ENCODE results near the gene PLPP4. TPM values are rescaled to one million over a fixed set of nuclear protein-coding genes. Genes with fewer than 3 reads are reported as not detected.

The PLPP4 gene
- total and polyA plus RNA-seq, 2 donors (not counting 1 experiment from before 2014, with no cell fraction given) = 0.22 to 1.2 TPM

DNA sequence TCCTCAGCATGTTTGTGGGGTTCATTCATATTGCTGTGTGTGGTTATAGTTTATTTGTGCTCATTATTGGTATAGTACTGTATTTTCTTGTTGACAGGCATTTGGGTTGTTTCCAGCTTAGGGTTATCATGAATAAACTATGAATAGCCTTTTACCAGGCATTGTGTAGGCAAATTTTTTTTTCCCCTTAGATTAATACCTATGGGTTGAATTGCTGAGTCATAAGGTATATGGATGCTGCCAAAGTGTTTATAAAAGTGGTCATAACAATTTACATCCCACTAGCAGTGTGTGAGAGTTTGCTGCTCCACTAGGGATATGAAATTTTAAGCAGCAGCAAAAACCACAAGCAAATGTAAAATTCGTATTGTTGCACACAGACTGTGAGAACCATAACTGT lies 175.0 kb downstream of the PLPP4 start:
- H3K9ac ChIP-seq (ENCODE audit: insufficient read depth, low read length) = no peak overlapping the region
- no peak overlapping the region for H3K4me3 ChIP-seq (replicated peaks in 1 of 4; ENCODE audit: control extremely low read depth in 1 of 4, insufficient read depth in 1 of 4, low read depth in 3 of 4, low read length in 4 of 4)
- H3K4me2 ChIP-seq (ENCODE audit: extremely low read depth, insufficient read depth, low read length) = no peak overlapping the region
- H3K4me1 ChIP-seq (ENCODE audit: control insufficient read depth, extremely low read depth, insufficient read depth, low read length) = no peaks in the 10 kb centered on the region
- no peaks in the 10 kb centered on the region for H3K9me3 ChIP-seq (ENCODE audit: control insufficient read depth, insufficient read depth, low read depth, low read length)
- H2AFZ ChIP-seq (ENCODE audit: low read length) = no peak overlapping the region
- DNase-seq (ENCODE audit: low read depth in 2 of 2) = peak in 1 of 2 donors; percentile 34
- no peak overlapping the region for H3K27ac ChIP-seq (ENCODE audit: insufficient read depth, low read length)
- no peak for TF ChIP-seq CTCF (conservative IDR thresholded peaks at IDR 0.05 in 1 of 2, IDR thresholded peaks at IDR 0.05 in 1 of 2; ENCODE audit: low read depth in 1 of 2, low read length in 2 of 2)
- no peak for TF ChIP-seq EZH2 (IDR thresholded peaks at IDR 0.05; ENCODE audit: low read length, missing control alignments)
- H3K79me2 ChIP-seq (ENCODE audit: control insufficient read depth, insufficient read depth, low read length) = no peaks in the 10 kb centered on the region
- H4K20me1 ChIP-seq (ENCODE audit: control insufficient read depth, extremely low read depth, insufficient read depth, low read length) = no peaks in the 10 kb centered on the region
- H3K36me3 ChIP-seq (ENCODE audit: control insufficient read depth, insufficient read depth, low read length) = no peaks in the 10 kb centered on the region
- no peaks in the 10 kb centered on the region for H3K27me3 ChIP-seq (ENCODE audit: control insufficient read depth, insufficient read depth, low read length)

- no peaks in the 10 kb centered on the region for H3K36me3 ChIP-seq (ENCODE audit: control insufficient read depth, insufficient read depth, low read length)
- TF ChIP-seq CTCF (conservative IDR thresholded peaks at IDR 0.05 in 1 of 2, IDR thresholded peaks at IDR 0.05 in 1 of 2; ENCODE audit: low read depth in 1 of 2, low read length in 2 of 2) = no peak
- TF ChIP-seq EZH2 (IDR thresholded peaks at IDR 0.05; ENCODE audit: low read length, missing control alignments) = no peak
- no peak overlapping the region for H2AFZ ChIP-seq (ENCODE audit: low read length)
- no peak overlapping the region for H3K4me3 ChIP-seq (replicated peaks in 1 of 4; ENCODE audit: control extremely low read depth in 1 of 4, insufficient read depth in 1 of 4, low read depth in 3 of 4, low read length in 4 of 4)
- H3K27me3 ChIP-seq (ENCODE audit: control insufficient read depth, insufficient read depth, low read length) = no peaks in the 10 kb centered on the region
- no peaks in the 10 kb centered on the region for H3K9me3 ChIP-seq (ENCODE audit: control insufficient read depth, insufficient read depth, low read depth, low read length)
- H3K9ac ChIP-seq (ENCODE audit: insufficient read depth, low read length) = no peak overlapping the region
- H4K20me1 ChIP-seq (ENCODE audit: control insufficient read depth, extremely low read depth, insufficient read depth, low read length) = no peaks in the 10 kb centered on the region
- no peak overlapping the region for H3K4me2 ChIP-seq (ENCODE audit: extremely low read depth, insufficient read depth, low read length)
- no peak for DNase-seq (ENCODE audit: low read depth in 2 of 2)
- no peak overlapping the region for H3K27ac ChIP-seq (ENCODE audit: insufficient read depth, low read length)
- H3K79me2 ChIP-seq (ENCODE audit: control insufficient read depth, insufficient read depth, low read length) = no peaks in the 10 kb centered on the region
- no peaks in the 10 kb centered on the region for H3K4me1 ChIP-seq (ENCODE audit: control insufficient read depth, extremely low read depth, insufficient read depth, low read length)
These were observed 175.9 kb downstream of the PLPP4 start for GRCh38 chr10:120632942-120633341.

DNA sequence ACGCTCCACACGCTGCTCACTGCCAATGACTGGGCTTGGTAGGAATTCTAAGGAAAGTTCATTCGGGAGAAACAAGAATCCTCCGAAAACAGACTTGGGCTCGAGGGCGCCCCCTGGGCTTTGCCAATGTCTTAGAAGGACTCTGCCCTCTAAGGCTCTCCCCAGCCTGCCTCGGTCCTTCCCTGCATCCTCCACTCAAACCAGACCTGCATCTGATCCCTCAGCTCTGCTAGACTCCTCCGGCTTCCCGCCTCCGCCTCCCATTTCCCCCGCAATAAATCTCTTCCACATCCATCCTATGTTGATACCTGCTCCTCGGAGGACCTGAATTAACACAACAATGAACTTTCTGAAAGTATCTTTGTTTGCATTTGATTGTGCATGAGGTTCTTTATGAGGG lies 177.6 kb downstream of the PLPP4 start:
- Histone ChIP-seq H3K27ac (ENCODE audit: insufficient read depth, low read length) (no peak overlapping the region), H3K9ac (ENCODE audit: insufficient read depth, low read length) (no peak overlapping the region), H3K27me3 (ENCODE audit: control insufficient read depth, insufficient read depth, low read length) (no peaks in the 10 kb centered on the region), H2AFZ (ENCODE audit: low read length) (no peak overlapping the region), H3K4me2 (ENCODE audit: extremely low read depth, insufficient read depth, low read length) (no peak overlapping the region), H3K79me2 (ENCODE audit: control insufficient read depth, insufficient read depth, low read length) (no peaks in the 10 kb centered on the region), H3K4me3 (replicated peaks in 1 of 4; ENCODE audit: control extremely low read depth in 1 of 4, insufficient read depth in 1 of 4, low read depth in 3 of 4, low read length in 4 of 4) (no peak overlapping the region), H3K36me3 (ENCODE audit: control insufficient read depth, insufficient read depth, low read length) (no peaks in the 10 kb centered on the region), H3K9me3 (ENCODE audit: control insufficient read depth, insufficient read depth, low read depth, low read length) (no peaks in the 10 kb centered on the region), H4K20me1 (ENCODE audit: control insufficient read depth, extremely low read depth, insufficient read depth, low read length) (no peaks in the 10 kb centered on the region), H3K4me1 (ENCODE audit: control insufficient read depth, extremely low read depth, insufficient read depth, low read length) (no peaks in the 10 kb centered on the region)
- no peak for DNase-seq (ENCODE audit: low read depth in 2 of 2)
- TF ChIP-seq EZH2 (IDR thresholded peaks at IDR 0.05; ENCODE audit: low read length, missing control alignments) (no peak), CTCF (conservative IDR thresholded peaks at IDR 0.05 in 1 of 2, IDR thresholded peaks at IDR 0.05 in 1 of 2; ENCODE audit: low read depth in 1 of 2, low read length in 2 of 2) (no peak)

Measured in fibroblast of lung (primary cell).